SK-N-MC (cell line): ENCODE results near the gene MYADML2.
A peak's percentile ranks its signal among the peaks of the same experiment; 100 is the strongest.

ENCODE experiments used
- DNase-seq: peaks from one replicate; pipeline ENCODE4 v3.0.0-alpha.2; 2011; ENCODE audit warnings: low read depth, low spot score
- H3K27ac ChIP-seq: fragments of 200-600 bp; sonication (generic); 2 replicates; pipeline ENCODE4 v1.5.1; 2016; ENCODE audit warnings: mixed run types
- H3K36me3 ChIP-seq: fragments of 200-600 bp; sonication (generic); 2 replicates; pipeline ENCODE4 v1.6.1; 2017; ENCODE audit warnings: antibody characterized with exemption, low read length, mixed read lengths; ENCODE audit not compliant: insufficient read depth
- H3K4me3 ChIP-seq: fragments of 200-600 bp; sonication (generic); 2 replicates; pipeline ENCODE4 v1.5.1; 2016
- H3K9ac ChIP-seq: fragments of 200-600 bp; sonication (generic); 2 replicates; pipeline ENCODE4 v1.8.0; 2017; ENCODE audit warnings: mixed run types, mixed read lengths; ENCODE audit not compliant: insufficient read length
- H3K9me3 ChIP-seq: fragments of 200-600 bp; sonication (generic); 2 replicates; pipeline ENCODE4 v1.6.1; 2017; ENCODE audit warnings: low read depth, mild to moderate bottlenecking, antibody characterized with exemption, low read length, moderate library complexity, mixed read lengths
- EZH2 ChIP-seq: fragments of 200-600 bp; sonication (generic); IDR thresholded peaks from one replicate; pipeline ENCODE4 v1.6.1; 2017; ENCODE audit warnings: antibody characterized with exemption
- FOXP2 ChIP-seq: optimal IDR thresholded peaks from 2 replicates; pipeline ENCODE3; 2011; ENCODE audit warnings: mild to moderate bottlenecking, moderate library complexity; ENCODE audit not compliant: insufficient read depth; ENCODE audit errors: extremely low read length, control extremely low read depth
- POLR2AphosphoS5 ChIP-seq: IDR thresholded peaks from 2 replicates; pipeline ENCODE4 v1.6.1; 2012; ENCODE audit warnings: mild to moderate bottlenecking, low read depth, low read length, borderline replicate concordance

Gene MYADML2

GRCh38 chr17:81924557-81925532 lies 22.2 kb downstream of the MYADML2 start:
- no peak for TF ChIP-seq EZH2
- no peak; the same call in 1 of the 2 replicates for TF ChIP-seq POLR2AphosphoS5
- no peak for TF ChIP-seq FOXP2
- no peak overlapping the region; the same call in 1 of the 2 replicates for H3K27ac ChIP-seq
- H3K9me3 ChIP-seq: no peaks in the 10 kb centered on the region
- H3K36me3 ChIP-seq: peaks cover 11% of the 10 kb centered on the region; the same call in 1 of the 2 replicates
- H3K4me3 ChIP-seq: peak overlapping the region; percentile 60
- no peak for DNase-seq
- peak overlapping the region; percentile 28 for H3K9ac ChIP-seq

- TF ChIP-seq EZH2 (no peak), FOXP2 (no peak), POLR2AphosphoS5 (no peak)
- peaks cover 11% of the 10 kb centered on the region; the same call in 1 of the 2 replicates for H3K36me3 ChIP-seq
- peak overlapping the region; percentile 19; the same call in 1 of the 2 replicates for H3K27ac ChIP-seq
- no peaks in the 10 kb centered on the region for H3K9me3 ChIP-seq
- H3K9ac ChIP-seq: peak overlapping the region; percentile 28
- no peak overlapping the region for H3K4me3 ChIP-seq
- DNase-seq: no peak
Measured at GRCh38 chr17:81923302-81924260, 23.5 kb downstream of the MYADML2 start.

GRCh38 chr17:81922566-81923301 lies 24.3 kb downstream of the MYADML2 start:
- Histone ChIP-seq H3K9me3 (no peaks in the 10 kb centered on the region), H3K36me3 (peaks cover 11% of the 10 kb centered on the region; the same call in 1 of the 2 replicates), H3K27ac (no peak overlapping the region), H3K9ac (no peak overlapping the region), H3K4me3 (no peak overlapping the region)
- TF ChIP-seq POLR2AphosphoS5 (no peak), FOXP2 (no peak), EZH2 (no peak)
- DNase-seq: no peak

- peaks cover 11% of the 10 kb centered on the region; the same call in 1 of the 2 replicates for H3K36me3 ChIP-seq
- no peak for DNase-seq
Measured at GRCh38 chr17:81921996-81922565, 25.0 kb downstream of the MYADML2 start.

GRCh38 chr17:81921537-81921862 lies 25.5 kb downstream of the MYADML2 start:
- Histone ChIP-seq H3K9ac (no peak overlapping the region), H3K27ac (peak overlapping the region; percentile 46; the same call in 1 of the 2 replicates)

More at GRCh38 chr17:81921996-81922565, 25.0 kb downstream of the MYADML2 start:
- H3K27ac ChIP-seq: no peak overlapping the region; the same call in 1 of the 2 replicates
- TF ChIP-seq EZH2: no peak
- no peak for TF ChIP-seq POLR2AphosphoS5
- TF ChIP-seq FOXP2: no peak
- no peak overlapping the region for H3K4me3 ChIP-seq
- H3K9ac ChIP-seq: no peak overlapping the region
- H3K9me3 ChIP-seq: no peaks in the 10 kb centered on the region

GRCh38 chr17:81920612-81921536 lies 26.2 kb downstream of the MYADML2 start:
- Histone ChIP-seq H3K9me3 (no peaks in the 10 kb centered on the region), H3K27ac (0 out of 2 replicates have a peak overlapping the region, but pooled peaks have one; percentile 46), H3K9ac (no peak overlapping the region), H3K36me3 (peaks cover 11% of the 10 kb centered on the region; the same call in 1 of the 2 replicates), H3K4me3 (no peak overlapping the region)
- no peak for DNase-seq
- no peak for TF ChIP-seq EZH2
- TF ChIP-seq FOXP2: no peak
- TF ChIP-seq POLR2AphosphoS5: no peak

More at GRCh38 chr17:81921537-81921862, 25.5 kb downstream of the MYADML2 start:
- Histone ChIP-seq H3K36me3 (peaks cover 11% of the 10 kb centered on the region; the same call in 1 of the 2 replicates), H3K4me3 (no peak overlapping the region), H3K9me3 (no peaks in the 10 kb centered on the region)
- TF ChIP-seq FOXP2: no peak
- TF ChIP-seq POLR2AphosphoS5: no peak
- TF ChIP-seq EZH2: no peak
- DNase-seq: no peak
